Measurements from ENCODE around the gene ZNF497.
"Not testable (repeated sequence)": the region's sequence is repeated elsewhere in the genome, so short reads cannot be mapped to it uniquely, and the experiment has no call there.

Gene ZNF497

DNA sequence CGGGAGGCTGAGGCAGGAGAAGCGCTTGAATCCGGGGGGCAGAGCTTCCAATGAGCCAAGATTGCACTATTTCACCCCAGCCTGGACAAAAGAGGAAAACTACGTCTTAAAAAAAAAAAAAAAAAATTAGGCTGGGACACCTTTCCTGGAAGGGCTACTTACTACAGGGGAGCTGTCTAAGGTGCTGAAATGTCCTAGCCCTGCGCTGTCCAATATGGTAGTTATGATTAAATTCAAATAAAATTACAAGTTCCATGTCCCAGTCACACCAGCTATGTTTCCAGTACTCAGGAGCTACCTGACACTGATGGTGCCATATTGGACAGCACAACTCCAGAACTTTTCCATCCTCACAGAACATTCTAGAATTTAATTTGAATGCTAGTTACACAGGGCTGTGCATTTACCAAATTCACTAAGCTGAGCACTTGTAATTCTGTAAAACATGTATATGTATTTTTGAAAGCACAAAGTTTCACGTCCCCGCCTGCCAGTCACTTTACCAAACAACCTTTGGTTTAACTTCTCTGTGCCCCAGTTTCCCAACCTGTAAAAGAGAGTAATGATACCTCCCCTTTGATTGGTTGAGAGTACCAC lies 45.0 kb downstream of the ZNF497 start:
- H3K4me1 ChIP-seq (ENCODE audit: insufficient read depth, low read length): no peaks in the 10 kb centered on the region
- H3K4me3 ChIP-seq (ENCODE audit: low read length): no peak overlapping the region
- no peak overlapping the region for H3K27ac ChIP-seq (ENCODE audit: low read depth, low read length)
- no peaks in the 10 kb centered on the region for H3K9me3 ChIP-seq (ENCODE audit: insufficient read depth, low read depth, low read length)
- peaks cover 33% of the 10 kb centered on the region for H3K36me3 ChIP-seq (ENCODE audit: insufficient read depth, low read length)
- 75% methylated on average over 6 of the region's 7 CpGs for WGBS
- H3K27me3 ChIP-seq (ENCODE audit: insufficient read depth, low read length): no peaks in the 10 kb centered on the region
- no peak overlapping the region for H3K9ac ChIP-seq (ENCODE audit: low read depth, low read length)

DNA sequence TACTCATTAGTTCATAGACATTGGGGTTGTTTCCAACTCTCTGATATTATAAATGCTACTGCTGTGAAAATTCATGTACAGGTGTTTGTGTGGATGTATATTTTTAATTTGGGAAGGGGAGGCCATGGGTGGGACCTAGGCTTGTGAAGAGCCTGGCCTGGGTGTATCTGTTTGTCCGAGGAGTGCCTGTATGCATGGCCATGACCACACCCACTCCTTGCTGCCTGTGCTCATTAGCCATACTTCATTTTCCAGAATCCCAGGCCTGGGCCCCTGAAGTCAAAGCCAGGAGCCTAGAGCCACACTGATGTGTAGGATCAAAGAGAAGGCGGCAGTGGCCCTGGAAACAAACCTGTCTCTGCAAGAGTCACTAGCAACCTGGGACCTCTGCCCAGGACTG lies 47.0 kb downstream of the ZNF497 start:
- Histone ChIP-seq H3K4me1 (ENCODE audit: insufficient read depth, low read length) (no peaks in the 10 kb centered on the region), H3K27ac (ENCODE audit: low read depth, low read length) (no peak overlapping the region), H3K4me3 (ENCODE audit: low read length) (no peak overlapping the region), H3K9ac (ENCODE audit: low read depth, low read length) (no peak overlapping the region), H3K9me3 (ENCODE audit: insufficient read depth, low read depth, low read length) (no peaks in the 10 kb centered on the region), H3K27me3 (ENCODE audit: insufficient read depth, low read length) (no peaks in the 10 kb centered on the region), H3K36me3 (ENCODE audit: insufficient read depth, low read length) (peaks cover 48% of the 10 kb centered on the region)
- WGBS: 91% methylated on average over 2 of the region's 2 CpGs

GRCh38 chr19:58311345-58311865 lies 51.1 kb downstream of the ZNF497 start:
- Histone ChIP-seq H3K36me3 (ENCODE audit: insufficient read depth, low read length) (peaks cover 84% of the 10 kb centered on the region), H3K27ac (ENCODE audit: low read depth, low read length) (no peak overlapping the region), H3K4me3 (ENCODE audit: low read length) (no peak overlapping the region), H3K4me1 (ENCODE audit: insufficient read depth, low read length) (no peaks in the 10 kb centered on the region), H3K9me3 (ENCODE audit: insufficient read depth, low read depth, low read length) (no peaks in the 10 kb centered on the region), H3K9ac (ENCODE audit: low read depth, low read length) (no peak overlapping the region), H3K27me3 (ENCODE audit: insufficient read depth, low read length) (no peaks in the 10 kb centered on the region)
- WGBS: 95% methylated on average over 7 of the region's 7 CpGs

- H3K4me1 ChIP-seq (ENCODE audit: insufficient read depth, low read length); H3K27ac ChIP-seq (ENCODE audit: low read depth, low read length); H3K9me3 ChIP-seq (ENCODE audit: insufficient read depth, low read depth, low read length); H3K9ac ChIP-seq (ENCODE audit: low read depth, low read length); H3K27me3 ChIP-seq (ENCODE audit: insufficient read depth, low read length); H3K4me3 ChIP-seq (ENCODE audit: low read length): not testable (repeated sequence)
- peaks cover 83% of the 10 kb centered on the region for H3K36me3 ChIP-seq (ENCODE audit: insufficient read depth, low read length)
- WGBS: 46% methylated on average over 12 of the region's 13 CpGs
These were observed 51.9 kb downstream of the ZNF497 start for GRCh38 chr19:58310685-58311084.

GRCh38 chr19:58307736-58308135 lies 54.8 kb downstream of the ZNF497 start:
- peaks cover 56% of the 10 kb centered on the region for H3K36me3 ChIP-seq (ENCODE audit: insufficient read depth, low read length)
- no peak overlapping the region for H3K27ac ChIP-seq (ENCODE audit: low read depth, low read length)
- H3K4me3 ChIP-seq (ENCODE audit: low read length): no peak overlapping the region
- no peaks in the 10 kb centered on the region for H3K27me3 ChIP-seq (ENCODE audit: insufficient read depth, low read length)
- H3K9me3 ChIP-seq (ENCODE audit: insufficient read depth, low read depth, low read length): no peaks in the 10 kb centered on the region
- 98% methylated on average over 4 of the region's 4 CpGs for WGBS
- H3K9ac ChIP-seq (ENCODE audit: low read depth, low read length): no peak overlapping the region
- peaks cover 5% of the 10 kb centered on the region; the same call in 1 of the 2 replicates for H3K4me1 ChIP-seq (ENCODE audit: insufficient read depth, low read length)

GRCh38 chr19:58305932-58306323 lies 56.6 kb downstream of the ZNF497 start:
- H3K27ac ChIP-seq (ENCODE audit: low read depth, low read length): no peak overlapping the region
- WGBS: 76% methylated on average over 12 of the region's 12 CpGs
- H3K4me1 ChIP-seq (ENCODE audit: insufficient read depth, low read length): peaks cover 5% of the 10 kb centered on the region; the same call in 1 of the 2 replicates
- no peaks in the 10 kb centered on the region for H3K27me3 ChIP-seq (ENCODE audit: insufficient read depth, low read length)
- H3K9ac ChIP-seq (ENCODE audit: low read depth, low read length): peak overlapping the region; percentile 70
- H3K4me3 ChIP-seq (ENCODE audit: low read length): peak overlapping the region; percentile 75
- H3K36me3 ChIP-seq (ENCODE audit: insufficient read depth, low read length): peaks cover 45% of the 10 kb centered on the region
- H3K9me3 ChIP-seq (ENCODE audit: insufficient read depth, low read depth, low read length): no peaks in the 10 kb centered on the region

DNA sequence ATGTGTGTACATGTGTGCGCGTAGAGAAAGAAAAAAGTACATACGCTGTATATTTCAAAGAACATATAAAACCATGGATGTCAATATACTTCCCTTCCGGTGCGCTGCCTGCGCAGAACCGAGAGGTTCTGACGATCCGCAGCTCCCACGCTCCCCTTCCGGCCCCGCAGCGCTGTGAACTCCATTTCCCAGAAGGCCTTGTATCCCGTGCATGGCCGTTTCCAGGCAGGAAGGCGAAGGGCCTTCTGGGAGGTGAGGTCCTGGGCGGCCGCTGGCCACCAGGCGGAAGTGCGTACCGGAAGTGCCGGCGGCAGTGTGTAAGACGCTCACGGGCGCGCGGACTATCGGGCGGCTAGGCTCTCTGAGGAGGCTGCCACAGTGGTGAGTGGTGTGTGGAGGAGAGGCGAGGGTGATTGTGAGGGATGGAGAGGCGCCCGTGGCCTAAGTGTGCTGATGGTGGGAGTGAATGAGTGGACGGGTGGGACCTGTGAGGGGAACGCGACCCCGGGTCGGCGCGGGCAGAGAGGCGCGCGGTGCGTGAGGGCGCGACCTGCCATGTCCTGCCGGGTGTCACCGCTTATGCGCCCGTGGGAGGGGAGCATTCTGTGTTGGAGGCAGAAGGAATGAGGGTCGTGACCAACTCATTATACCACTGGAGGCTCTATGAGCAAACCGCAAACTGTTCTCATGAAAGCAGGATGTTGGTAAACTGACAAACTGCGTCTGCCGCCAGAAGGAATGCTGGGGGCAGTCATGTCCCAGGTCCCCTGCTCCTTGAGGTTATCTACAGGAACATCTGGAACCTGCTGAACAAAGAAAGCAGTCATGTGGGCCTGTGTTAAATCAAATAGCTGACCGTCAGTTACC lies 57.3 kb downstream of the ZNF497 start, which contains the start of gene ERVK3-1:
ERVK3-1 (plus strand) TSS at position 313 of the 867 bp plus-strand sequence. CDS start 6,792 bp downstream, outside the sequence.
- Histone ChIP-seq H3K9ac (ENCODE audit: low read depth, low read length) (peak within 1 kb of the TSS; percentile 70), H3K9me3 (ENCODE audit: insufficient read depth, low read depth, low read length) (no peaks in the 10 kb centered on the region), H3K36me3 (ENCODE audit: insufficient read depth, low read length) (peaks cover 51% of the 10 kb centered on the region), H3K27ac (ENCODE audit: low read depth, low read length) (no peak within 1 kb of the TSS), H3K4me3 (ENCODE audit: low read length) (peak within 1 kb of the TSS; percentile 75), H3K4me1 (ENCODE audit: insufficient read depth, low read length) (peaks cover 5% of the 10 kb centered on the region; the same call in 1 of the 2 replicates), H3K27me3 (ENCODE audit: insufficient read depth, low read length) (no peaks in the 10 kb centered on the region)
- WGBS: 1% methylated on average over 53 of the region's 55 CpGs

- H3K27ac ChIP-seq (ENCODE audit: low read depth, low read length): no peak overlapping the region
- no peak overlapping the region for H3K9ac ChIP-seq (ENCODE audit: low read depth, low read length)
- H3K4me1 ChIP-seq (ENCODE audit: insufficient read depth, low read length): peaks cover 5% of the 10 kb centered on the region; the same call in 1 of the 2 replicates
- peaks cover 53% of the 10 kb centered on the region for H3K36me3 ChIP-seq (ENCODE audit: insufficient read depth, low read length)
- peak overlapping the region; percentile 75 for H3K4me3 ChIP-seq (ENCODE audit: low read length)
- no peaks in the 10 kb centered on the region for H3K27me3 ChIP-seq (ENCODE audit: insufficient read depth, low read length)
- WGBS: 22% methylated on average over 6 of the region's 7 CpGs
- H3K9me3 ChIP-seq (ENCODE audit: insufficient read depth, low read depth, low read length): no peaks in the 10 kb centered on the region
These were observed 57.8 kb downstream of the ZNF497 start for GRCh38 chr19:58304748-58305064.

All from HUES64 (cell line).